ENCODE results near the gene CCNI.
"Not testable (repeated sequence)": the region's sequence is repeated elsewhere in the genome, so short reads cannot be mapped to it uniquely, and the experiment has no call there.

CCNI gene

DNA sequence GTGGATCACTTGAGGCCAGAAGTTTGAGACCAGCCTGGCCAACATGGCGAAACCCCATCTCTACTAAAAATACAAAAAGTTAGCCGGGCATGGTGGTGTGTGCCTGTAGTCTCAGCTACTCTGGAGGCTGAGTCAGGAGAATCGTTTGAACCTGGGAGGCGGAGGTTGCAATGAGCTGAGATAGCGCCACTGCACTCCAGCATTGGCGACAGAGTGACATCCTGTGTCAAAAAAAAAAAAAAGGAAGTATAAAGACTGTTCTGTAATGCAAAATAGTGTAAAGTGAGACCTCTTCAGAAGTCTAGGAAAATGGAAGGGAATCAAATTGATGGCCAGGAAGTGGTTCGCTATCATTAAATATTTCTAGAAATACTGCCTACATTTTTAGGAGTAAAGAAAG, 5.0 kb upstream of the CCNI start:
- DNase-seq = peak; percentile 5

DNA sequence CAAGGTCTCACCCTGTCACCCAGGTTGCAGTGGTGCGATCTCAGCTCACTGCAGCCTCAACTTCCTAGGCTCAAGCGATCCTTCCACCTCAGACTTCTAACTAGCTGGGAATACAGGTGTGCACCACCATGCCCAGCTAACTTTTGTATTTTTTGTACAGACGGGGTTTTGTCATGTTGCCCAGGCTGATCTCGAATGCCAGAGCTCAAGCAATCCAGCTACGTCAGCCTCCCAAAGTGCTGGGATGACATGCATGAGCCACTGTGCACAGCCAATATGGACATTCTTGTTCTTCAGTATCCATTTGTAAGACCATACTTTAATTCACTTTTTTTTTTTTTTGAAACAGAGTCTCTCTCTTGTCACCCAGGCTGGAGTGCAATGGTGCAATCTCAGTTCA, 3.5 kb upstream of the CCNI start:
- DNase-seq = no peak

DNA sequence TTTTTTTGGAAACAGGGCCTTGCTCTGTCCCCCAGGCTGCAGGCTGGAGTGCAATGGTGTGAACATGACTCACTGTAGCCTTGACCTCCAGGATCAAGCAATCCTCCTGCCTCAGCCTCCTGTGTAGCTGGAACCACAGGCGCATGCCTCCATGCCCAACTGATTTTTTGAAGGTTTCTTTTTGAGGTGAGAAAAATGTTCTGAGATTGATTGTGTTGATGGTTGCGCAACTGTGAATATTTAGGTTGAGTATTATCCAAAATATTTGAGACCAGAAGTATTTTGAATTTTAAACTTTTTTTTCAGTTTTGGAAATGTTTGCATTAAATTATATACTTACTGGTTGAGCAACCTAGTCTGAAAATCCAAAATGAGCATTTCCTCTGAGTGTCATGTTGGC, 2.6 kb upstream of the CCNI start:
- no peak for DNase-seq

DNA sequence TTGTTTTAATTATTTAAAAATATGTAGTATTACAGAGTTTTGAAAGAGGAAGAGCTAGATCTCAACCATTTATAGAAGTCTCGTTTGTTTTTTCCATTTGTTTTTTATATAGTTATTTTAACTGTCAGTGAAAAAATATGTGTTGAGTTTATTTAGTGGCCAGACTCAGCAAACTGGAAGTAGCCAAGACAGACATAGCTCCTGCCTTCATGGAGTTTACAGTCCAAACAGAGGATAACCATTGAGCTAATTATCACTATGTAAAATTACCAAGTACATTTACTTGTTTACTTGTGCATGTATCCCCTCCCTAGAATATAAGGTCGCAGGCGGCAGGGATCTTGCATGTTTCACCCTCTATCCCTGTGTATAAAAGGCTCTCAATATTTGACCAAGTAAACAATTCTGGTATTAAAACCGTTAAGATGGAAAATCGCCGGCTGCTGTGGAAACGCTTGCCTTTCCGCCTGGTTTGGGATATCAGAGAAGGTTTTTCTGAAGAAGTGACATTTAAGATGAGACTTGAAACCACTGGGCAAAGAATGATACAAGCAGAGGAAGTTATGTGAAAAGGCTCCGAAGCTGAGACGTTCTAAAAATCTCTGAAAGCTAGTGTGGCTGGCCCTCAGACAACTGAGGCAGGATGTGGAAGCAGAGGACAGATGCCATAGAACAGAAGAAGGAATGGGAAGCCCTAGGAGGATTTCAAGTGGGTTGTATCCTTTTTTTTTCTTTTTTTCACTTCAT, 1.3 kb upstream of the CCNI start:
- DNase-seq = no peak

DNA sequence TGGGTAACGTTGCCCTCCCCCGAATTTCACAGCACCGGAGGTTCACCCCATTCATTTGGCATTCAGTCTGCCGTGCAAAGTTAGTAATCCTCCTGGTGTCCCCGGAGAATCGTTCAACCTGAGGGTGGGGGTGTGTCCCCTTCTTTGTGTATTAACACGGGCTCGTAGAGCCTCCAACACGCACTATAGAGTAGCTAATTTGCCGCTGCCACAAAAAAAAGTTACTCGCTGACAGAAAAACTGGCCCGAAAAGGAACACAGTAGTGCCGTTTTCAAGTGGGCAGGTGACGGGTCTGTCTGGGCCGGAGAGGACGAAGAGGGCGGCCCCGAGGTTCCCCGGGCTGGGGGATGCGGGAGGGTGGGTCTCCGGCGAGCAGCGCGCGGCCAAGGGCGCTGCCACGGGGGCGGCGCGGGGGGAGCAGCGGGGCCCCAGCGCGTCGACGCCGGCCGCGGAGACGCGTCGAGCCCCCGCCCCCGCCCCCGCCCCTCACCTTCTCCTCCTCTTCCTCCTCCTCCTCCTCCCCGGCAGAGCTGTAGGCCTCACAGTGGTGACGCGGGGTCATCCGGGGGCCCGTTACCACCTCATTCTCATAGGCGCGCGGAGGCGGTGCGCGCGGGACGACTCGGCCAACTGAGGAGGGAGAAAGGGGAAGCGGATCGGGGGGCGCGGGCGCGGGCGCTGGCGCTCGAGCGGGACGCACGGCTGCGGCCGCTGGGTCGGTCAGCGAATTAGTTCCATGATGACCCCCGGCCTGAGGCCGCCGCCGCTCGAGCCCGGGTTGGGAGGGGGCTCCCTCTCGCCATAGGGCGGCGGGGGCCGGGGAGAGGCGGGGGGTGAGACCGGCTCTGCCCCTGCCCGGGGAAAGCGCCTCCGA, 571 bp downstream of the CCNI start:
- peak; percentile 48 for DNase-seq

DNA sequence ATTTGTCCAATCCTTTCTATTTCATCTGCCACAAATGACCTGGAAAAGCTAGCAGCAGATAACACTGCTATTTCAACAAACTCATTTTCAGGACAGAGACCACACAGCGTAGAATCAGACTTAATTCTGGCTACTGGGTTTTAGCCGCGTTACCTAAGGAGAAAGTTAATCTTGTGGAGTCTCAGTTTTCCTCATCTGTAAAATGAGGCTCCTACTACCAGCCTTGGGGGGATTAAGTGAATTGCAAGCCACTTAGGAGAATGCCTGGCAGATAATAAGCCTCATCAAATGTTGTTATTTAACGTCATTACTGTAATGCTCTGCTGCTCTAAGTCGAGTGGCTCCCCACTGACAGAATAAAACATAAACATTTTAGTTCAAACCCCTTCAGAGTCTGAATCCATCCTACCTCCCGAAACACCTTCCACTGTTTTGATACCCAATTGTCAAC, 1.4 kb downstream of the CCNI start:
- no peak for DNase-seq

DNA sequence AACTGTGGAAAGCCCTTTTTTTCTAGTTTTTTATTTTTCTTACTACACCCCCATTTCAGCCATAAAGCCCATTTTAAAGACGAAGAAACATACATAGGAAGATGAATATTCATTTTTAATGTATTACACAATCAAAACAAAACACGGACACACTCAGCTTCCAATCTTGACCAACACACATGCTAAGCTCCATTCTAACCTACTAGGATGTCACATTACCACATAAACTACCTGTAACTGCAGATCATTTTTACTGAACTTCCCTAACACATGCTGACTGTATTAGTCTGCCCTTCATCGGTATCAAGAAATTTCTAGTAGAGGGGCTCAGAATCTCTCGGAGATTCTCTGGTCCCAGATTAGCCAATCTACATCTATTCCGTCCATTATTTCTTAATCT, 1.8 kb downstream of the CCNI start:
- no peak for DNase-seq

DNA sequence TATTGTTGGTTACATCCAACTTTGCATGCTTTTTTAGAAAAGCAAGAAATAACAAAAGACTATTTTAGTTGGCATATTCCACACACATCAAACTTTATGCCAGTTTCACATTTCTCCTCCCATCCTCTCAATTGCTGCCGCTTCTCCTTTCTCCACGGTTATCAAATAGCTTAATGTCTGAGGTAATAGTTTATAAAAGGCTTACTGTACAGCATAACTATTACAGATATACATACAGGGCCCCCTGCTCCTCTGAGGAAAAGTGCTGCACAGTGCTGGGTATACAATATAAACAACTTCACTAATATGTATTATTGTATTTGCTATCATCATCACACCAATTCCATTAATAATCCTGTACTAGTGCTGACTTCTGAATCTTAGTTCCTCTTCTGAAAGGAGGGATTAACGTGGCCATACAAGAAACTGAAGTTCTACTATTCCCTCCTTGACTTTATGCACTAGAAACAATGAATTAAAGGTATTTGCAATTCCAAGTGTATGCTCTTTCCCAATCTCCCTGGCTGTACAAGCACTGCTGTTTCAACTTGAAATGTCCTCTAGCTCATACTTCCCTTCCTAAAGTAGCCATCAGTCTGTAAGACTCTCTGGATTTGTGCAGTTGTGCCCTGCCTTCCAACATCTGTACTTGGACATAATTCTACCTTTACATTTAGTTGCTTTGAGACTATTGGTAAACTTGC, 2.5 kb downstream of the CCNI start:
- no peak for DNase-seq

DNA sequence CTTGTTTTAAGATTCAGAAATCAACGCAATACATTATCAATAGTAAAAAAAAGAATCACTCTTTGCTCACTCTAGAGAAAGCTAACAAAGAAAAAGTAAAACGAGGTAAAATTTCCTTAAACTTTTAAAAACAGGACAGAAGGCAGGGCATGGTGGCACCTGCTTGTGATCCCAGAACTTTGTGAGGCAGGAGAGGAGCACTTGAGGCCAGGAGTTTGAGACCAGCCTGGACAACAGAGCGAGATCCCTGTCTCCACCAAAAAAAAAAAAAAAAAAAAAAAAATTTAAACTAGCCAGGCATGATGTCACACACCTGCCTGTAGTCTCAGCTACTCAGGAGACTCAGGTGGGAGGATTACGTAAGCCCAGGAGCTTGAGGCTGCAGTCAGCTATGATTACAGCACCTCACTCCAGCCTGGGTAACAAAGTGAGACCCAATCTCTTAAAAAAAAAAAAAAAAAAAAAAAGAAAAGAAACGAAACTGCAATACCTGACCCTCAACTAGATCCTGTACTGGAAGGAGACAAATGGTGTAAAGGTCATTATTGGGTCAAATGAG, 3.5 kb downstream of the CCNI start:
- no peak for DNase-seq

DNA sequence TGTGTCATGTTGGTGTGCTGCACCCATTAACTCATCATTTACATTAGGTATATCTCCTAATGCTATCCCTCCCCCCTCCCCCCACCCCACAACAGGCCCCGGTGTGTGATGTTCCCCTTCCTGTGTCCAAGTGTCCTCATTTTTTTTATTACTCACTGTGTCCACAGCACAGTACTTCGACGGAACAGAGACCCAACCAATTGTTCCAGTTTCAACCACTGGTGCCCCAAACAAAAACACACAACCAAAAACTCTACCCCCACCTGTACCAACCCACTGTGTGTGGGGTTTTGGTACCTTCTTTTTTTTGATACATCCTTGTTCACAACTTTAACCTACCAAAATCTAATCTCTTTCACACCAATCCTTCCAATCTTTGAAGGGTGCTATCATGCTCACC, 6.3 kb downstream of the CCNI start:
- DNase-seq = not testable (repeated sequence)

DNA sequence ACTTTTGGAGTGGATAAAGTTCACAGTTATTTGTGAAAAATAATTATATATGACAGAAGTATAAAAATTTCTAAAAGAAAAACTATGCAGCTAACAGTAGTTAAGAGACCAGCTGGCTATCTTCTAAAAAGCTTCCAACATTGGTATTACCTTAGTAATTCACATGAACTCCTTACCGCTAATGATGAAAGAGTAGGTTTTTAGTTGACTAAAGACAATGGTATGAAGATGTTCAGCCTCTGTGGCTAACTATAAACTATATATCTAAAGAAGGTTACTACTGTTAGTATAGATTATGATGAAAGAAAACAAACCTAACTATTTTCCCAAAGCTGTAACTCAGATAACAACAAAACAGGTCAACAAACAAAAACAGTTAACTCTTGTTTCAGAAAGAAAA, 10.4 kb downstream of the CCNI start:
- DNase-seq = no peak

DNA sequence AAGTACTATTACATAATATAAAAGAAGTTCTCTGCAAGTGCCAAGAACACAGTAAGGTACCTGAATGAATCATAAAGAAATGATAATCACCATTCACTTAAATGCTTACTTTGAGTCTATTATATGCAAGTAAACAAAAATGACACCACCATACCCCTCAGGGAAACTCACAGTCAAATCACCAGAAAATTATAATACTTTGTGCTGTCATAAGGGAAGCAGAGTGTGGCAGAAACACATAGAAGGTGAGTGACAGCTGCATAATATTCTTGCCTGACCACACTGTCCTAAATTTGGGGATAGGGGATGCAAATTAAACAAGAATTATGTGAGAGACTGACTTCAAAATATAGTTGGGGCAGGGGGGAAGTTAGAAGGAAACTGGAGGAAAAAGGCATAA, 12.9 kb downstream of the CCNI start:
- no peak for DNase-seq

DNA sequence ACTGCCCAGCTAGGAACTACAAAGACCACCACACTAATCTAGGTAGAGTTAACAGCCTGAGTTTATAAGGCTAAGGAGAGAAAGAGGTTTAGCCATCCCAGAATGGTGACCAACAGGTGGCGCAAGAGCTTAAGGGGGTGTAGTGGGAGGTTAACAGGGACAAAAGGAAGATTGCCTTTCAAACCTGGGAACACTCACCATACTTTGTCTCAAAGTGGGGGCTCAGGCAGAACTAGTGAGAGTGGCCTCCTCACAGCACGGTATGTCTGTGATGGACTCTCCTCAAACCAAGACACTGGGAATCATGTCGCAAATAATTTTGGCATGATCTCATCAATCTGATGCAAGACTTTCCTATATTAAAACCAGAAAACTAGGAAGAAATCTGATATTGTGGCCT, 23.4 kb downstream of the CCNI start:
- no peak for DNase-seq

DNA sequence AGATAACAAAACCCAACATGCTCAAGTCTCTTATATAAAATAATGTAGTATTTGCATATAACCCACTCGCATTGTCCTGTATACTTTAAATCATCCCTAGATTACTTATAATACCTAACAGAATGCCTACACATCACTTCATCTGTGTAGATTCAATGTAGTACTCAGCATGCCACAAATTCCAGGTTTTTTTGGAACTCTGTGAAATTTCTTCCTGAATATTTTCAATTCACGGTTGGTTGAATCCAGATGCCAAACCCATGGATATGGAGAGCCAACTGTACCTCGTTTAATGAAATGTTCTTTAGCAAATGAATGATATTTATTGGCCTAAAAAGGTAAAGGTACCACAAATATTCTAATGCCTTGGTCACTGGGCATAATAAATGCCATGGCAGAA, 24.8 kb downstream of the CCNI start:
- DNase-seq = no peak

DNA sequence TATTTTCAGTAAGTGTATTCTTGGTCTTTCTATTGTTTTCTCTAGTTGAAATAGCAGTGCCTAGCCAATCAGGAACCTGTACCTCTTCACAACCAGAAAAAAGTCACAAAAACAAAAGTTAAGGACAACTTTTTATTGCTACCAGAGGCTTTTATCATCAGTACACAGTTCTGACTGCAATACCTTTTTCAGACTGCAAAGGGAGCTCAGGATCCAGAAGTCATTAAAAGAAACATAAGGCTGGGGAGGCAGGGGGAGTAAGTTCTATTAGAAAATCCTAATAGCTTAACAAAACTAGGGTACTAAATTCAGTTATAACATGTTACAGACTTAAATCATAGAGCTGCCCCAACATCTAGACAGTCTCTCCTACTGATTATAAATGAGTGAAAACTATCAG, 28.8 kb downstream of the CCNI start:
- DNase-seq = no peak

DNA sequence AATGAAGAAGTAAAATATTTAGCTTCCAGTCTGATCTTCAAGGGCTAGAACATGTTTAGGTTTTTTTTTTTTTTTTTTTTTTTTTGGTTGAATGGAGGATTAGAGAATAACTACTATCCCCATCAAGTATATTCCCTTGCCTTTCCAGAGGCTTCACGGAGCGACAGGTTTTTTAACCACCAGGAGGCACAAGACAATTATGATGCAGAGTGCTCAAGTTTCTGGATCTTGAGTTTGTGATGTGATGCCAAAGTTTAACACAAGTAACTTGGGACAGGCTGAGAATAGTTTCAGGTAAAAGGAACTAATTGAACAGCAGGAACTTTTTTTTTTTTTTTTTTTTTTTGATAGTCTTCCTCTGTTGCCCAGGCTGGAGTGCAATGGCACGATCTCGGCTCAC, 30.3 kb downstream of the CCNI start:
- no peak for DNase-seq

DNA sequence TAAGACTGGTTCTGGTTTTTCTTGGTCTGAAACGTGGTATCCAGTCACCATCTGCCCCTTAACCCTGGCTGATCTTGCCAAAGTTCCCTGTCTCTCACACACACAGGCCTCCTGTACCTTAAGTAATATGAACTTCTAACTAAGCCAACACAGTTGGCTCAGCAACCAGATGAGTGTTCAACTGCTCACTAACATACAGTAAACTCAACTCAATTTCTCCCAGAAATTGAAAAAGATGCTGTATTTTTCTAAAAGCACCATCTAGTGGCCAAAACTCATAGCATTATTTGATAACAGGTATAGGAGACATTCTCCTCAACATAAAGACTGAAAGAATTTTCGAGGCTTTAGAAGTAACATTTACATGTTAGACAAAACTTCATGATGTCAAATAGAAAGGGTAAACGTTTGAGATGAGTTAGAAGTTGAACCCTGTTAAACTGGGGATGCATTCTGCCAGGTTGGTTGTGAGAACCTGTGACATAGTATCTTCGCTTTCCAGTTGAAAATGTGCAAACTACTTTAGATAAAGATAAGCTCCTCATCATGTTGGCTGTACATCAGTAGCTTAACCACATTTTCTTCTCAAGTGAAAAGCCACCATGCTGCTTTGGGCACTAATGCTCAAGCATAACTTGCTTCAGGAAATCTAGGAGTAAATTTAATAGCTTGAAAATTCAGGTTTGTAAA, 31.2 kb downstream of the CCNI start:
- DNase-seq = no peak

DNA sequence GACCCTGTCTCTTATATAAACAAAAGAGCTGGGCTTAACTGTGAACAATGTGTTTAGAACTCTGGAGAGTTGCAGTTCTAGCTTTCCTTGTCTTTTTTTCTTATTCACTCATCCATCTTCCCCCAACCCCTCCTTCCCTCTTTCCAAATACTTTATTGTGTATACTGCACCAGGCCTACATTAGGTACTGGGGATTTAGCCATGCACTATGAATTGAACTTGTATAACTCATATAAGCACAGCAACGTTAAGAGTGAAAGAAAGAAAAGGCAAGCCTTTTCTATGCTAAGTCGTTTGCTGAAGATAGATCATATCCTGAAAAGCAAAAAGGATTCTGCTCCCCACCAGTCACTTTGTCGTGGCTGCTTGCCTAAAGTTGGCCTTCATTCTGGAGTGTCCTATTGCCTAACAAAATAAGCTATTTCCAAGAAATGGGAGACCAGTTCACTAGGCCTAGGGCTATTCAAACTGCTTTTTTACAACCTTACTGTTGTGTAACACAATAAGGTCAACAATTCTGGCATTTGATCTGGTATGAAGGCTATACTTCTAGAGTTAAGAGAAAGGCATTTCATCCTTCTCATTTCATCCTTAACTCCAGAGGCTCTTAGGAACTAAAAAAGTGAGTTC, 32.2 kb downstream of the CCNI start:
- no peak for DNase-seq

DNA sequence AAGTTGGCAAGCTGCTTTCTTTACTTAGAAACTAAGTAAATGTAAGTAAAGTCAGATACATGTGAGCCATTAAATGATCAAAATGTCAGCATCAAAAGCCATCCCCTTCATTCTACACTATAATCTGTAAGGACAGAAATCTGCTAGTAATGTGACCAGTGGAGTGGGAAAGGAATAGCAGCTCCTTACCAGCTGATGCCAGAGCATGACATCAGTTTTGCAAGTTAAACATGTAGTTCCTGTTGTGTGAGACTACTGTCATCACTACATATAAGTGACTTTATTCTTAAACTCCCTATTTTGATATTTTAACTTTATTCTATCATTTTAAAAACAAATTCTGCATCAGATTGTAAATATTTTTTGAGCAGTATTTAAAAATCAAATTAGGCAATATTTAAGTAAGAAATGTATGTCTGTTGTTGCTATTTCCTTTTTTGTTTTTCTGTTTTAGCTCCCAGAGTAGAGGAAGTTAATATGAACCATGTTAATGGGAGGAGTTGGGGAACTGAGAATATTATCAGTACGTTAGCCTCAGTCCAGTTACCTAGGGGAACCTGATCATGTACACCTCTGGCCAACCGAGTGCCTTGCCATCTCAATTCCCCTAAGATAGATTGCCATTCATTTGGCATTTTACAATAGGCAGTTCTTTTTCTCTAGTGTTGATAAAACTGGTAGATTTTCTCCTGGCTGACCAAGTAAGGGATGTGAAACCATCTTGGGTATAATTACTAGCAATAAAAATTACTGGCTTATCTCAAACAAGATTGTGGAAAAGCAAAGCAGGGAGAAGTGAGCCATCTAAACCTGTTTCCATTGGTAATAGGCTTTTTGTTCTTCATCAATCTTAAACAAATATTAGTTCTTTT, 34.7 kb downstream of the CCNI start:
- no peak for DNase-seq

DNA sequence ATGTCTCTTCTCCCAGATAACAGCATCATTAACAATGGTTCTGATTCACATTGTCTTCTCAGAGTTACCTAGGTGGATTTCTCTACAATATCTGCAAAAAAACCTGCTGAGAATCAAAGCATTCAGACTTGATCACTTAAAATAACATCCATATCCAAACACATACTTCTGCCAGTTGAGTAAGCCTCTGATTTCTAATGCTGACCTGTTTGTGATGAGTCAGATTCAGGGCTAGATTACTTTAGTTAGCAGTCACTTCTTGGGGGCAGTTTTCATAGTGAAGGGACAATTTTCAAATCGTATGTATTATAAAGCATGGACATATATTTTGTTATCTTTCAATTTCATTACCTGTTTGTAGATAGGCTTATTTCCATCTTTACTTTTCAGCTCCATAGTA, 35.5 kb downstream of the CCNI start:
- DNase-seq = no peak

DNA sequence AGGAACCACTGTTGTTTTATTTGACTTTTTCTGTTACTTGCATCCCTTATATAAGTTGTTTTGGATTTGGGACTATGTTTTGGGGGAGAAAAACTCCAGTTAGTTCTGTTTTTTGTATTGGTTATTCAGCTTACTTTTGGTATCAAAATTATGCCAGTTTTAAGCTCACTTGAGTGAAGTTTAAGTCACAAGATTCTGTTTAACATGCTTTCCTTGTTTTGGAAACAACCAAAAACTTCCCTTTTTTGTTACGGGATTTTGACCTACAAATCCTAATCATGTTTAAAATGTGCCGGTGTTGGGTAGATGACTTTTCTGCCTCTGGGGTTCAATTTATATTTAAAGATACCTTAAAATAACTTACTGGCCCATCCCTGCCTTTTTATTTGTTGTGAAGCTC, 36.0 kb downstream of the CCNI start:
- no peak for DNase-seq

Data from GF-D8 (cell line).